ENCODE measurements around the gene SKIC8. TPM values are rescaled to one million over a fixed set of nuclear protein-coding genes. Genes with fewer than 3 reads are reported as not detected.
"Not testable (repeated sequence)": the region's sequence is repeated elsewhere in the genome, so short reads cannot be mapped to it uniquely, and the experiment has no call there.

Gene SKIC8
- total RNA-seq, 2 experiments from 2014 or later, result 40.5 to 48.1 TPM

DNA sequence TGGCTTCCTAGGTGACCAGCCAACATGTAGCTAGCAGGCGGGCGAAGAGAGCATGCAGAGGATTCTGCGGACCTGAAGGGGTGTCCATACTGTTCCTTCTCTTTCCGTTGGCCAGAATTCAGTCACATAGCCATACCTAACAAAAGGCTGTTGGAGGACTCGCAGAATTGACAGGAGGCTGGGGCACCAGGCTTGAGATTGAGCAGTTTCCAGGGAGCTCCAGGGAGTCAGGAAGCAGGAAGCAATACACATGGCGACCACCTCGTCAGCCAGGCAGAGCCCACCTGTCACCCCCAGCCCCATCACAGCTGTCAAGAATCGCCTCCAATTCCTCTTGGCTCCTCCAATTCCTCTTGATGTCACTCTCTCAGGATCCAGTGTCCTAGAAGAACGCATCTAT, 48.3 kb downstream of the SKIC8 start:
- ATAC-seq (no peak), DNase-seq (no peak)
- CTCF ChIA-PET, result interaction anchor here (1.8 to 2.2 kb wide), 2 partner anchors 9 to 10 kb away, joined by 4 to 6 read pairs; no protein-coding TSS in a partner anchor
- no peaks in the 10 kb centered on the region for H3K36me3 Mint-ChIP-seq
- H3K27me3 Mint-ChIP-seq, result peaks cover 3% of the 10 kb centered on the region
- no peaks in the 10 kb centered on the region for H3K4me1 Mint-ChIP-seq
- no peak overlapping the region for H3K27ac Mint-ChIP-seq
- H3K9me3 Mint-ChIP-seq (ENCODE audit: low read depth), result no peaks in the 10 kb centered on the region
- no peak overlapping the region for H3K4me3 Mint-ChIP-seq

DNA sequence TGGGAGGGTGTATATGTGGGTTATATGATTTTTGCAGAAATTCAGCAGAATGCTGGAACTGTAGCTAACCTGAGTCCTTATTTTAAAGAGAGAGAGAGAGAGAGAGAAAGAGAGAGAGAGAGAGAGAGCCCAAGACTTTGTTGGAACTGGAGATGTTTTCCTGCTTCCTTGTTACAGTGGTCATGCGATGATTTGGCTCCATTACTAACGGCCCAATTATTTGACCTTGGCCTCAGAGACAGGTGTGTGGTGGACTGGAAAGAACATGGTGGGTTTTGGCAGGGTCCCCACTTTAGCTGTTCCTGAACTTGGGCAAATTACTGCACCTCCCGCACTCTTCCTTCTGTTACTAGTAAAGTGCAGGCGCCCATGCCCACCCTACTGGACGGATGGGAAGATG, 50.3 kb downstream of the SKIC8 start:
- no peaks in the 10 kb centered on the region for H3K36me3 Mint-ChIP-seq
- DNase-seq, result no peak
- no peak overlapping the region for H3K27ac Mint-ChIP-seq
- H3K4me3 Mint-ChIP-seq, result no peak overlapping the region
- H3K4me1 Mint-ChIP-seq, result no peaks in the 10 kb centered on the region
- no peaks in the 10 kb centered on the region for H3K9me3 Mint-ChIP-seq (ENCODE audit: low read depth)
- CTCF ChIA-PET, result no interaction called here
- no peak for ATAC-seq
- H3K27me3 Mint-ChIP-seq, result peaks cover 3% of the 10 kb centered on the region

- Mint-ChIP-seq H3K4me3 (no peak overlapping the region), H3K9me3 (ENCODE audit: low read depth) (no peaks in the 10 kb centered on the region), H3K36me3 (no peaks in the 10 kb centered on the region), H3K27me3 (peaks cover 3% of the 10 kb centered on the region), H3K4me1 (no peaks in the 10 kb centered on the region), H3K27ac (no peak overlapping the region)
- ATAC-seq (no peak), DNase-seq (no peak)
- CTCF ChIA-PET, result no interaction called here
These were observed 51.5 kb downstream of the SKIC8 start for GRCh38 chr15:78247911-78248310.

DNA sequence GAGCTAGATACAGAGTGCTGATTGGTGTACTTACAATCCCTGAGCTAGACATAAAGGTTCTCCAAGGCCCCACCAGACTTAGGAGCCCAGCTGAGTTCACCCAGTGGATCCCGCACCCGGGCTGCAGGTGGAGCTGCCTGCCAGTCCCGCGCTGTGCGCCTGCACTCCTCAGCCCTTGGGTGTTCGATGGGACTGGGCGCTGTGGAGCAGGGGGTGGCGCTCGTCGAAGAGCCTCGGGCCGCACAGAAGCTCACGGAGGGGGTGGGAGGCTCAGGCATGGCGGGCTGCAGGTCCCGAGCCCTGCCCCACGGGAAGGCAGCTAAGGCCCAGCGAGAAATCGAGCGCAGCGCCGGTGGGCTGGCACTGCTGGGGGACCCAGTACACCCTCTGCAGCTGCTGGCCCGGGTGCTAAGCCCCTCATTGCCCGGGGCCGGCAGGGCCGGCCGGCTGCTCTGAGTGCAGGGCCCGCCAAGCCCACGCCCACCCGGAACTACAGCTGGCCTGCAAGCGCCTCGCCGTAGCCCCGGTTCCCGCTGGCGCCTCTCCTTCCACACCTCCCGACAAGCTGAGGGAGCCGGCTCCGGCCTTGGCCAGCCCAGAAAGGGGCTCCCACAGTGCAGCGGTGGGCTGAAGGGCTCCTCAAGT, 53.3 kb downstream of the SKIC8 start:
- H3K4me1 Mint-ChIP-seq; DNase-seq; ATAC-seq; H3K27ac Mint-ChIP-seq; H3K9me3 Mint-ChIP-seq (ENCODE audit: low read depth); H3K4me3 Mint-ChIP-seq; H3K36me3 Mint-ChIP-seq: not testable (repeated sequence)
- CTCF ChIA-PET, result interaction anchor here (0.8 to 7.9 kb wide), 3 partner anchors 51 to 138 kb away, joined by 3 to 66 read pairs (median 9); partner anchors contain the start of gene CIB2
- H3K27me3 Mint-ChIP-seq, result peaks cover 12% of the 10 kb centered on the region

- CTCF ChIA-PET, result interaction anchor here (1.0 to 7.9 kb wide), 3 partner anchors 51 to 132 kb away, joined by 4 to 66 read pairs (median 9); partner anchors contain the start of gene CIB2
- not testable (repeated sequence) for H3K27ac Mint-ChIP-seq; H3K4me1 Mint-ChIP-seq; DNase-seq; H3K9me3 Mint-ChIP-seq (ENCODE audit: low read depth); H3K36me3 Mint-ChIP-seq; H3K4me3 Mint-ChIP-seq; ATAC-seq
- H3K27me3 Mint-ChIP-seq, result peaks cover 12% of the 10 kb centered on the region
These were observed 54.0 kb downstream of the SKIC8 start for GRCh38 chr15:78245392-78245791.

DNA sequence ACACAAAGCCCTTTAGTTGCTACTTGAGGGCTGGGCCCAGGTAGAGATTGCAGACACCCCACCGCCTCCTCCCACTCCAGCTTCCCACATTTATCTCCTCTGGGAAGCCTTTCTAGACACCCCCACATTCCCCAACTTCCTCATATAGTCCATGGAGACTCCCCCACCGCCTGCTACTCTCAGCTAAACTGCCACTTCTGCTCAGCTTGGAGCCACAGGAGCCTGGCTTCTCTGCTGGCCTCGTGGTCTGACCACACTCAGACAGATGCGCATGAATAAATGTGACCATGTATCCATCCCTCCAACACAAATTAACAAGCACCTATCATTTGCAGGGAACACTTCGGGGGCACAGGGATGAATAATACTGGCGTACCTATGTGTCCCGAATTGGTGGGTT, 54.5 kb downstream of the SKIC8 start:
- no peak overlapping the region for H3K27ac Mint-ChIP-seq
- peaks cover 12% of the 10 kb centered on the region for H3K27me3 Mint-ChIP-seq
- H3K4me3 Mint-ChIP-seq, result no peak overlapping the region
- peaks cover 3% of the 10 kb centered on the region for H3K4me1 Mint-ChIP-seq
- H3K36me3 Mint-ChIP-seq, result no peaks in the 10 kb centered on the region
- no peaks in the 10 kb centered on the region for H3K9me3 Mint-ChIP-seq (ENCODE audit: low read depth)
- no peak for ATAC-seq
- no peak for DNase-seq
- CTCF ChIA-PET, result interaction anchor here (1.0 to 7.9 kb wide), 5 partner anchors 50 to 286 kb away, joined by 3 to 66 read pairs (median 4); partner anchors contain the start of gene CIB2

GRCh38 chr15:78244101-78244500, 55.3 kb downstream of the SKIC8 start:
- Mint-ChIP-seq H3K36me3 (no peaks in the 10 kb centered on the region), H3K27me3 (peaks cover 12% of the 10 kb centered on the region), H3K4me3 (no peak overlapping the region), H3K4me1 (peaks cover 3% of the 10 kb centered on the region), H3K9me3 (ENCODE audit: low read depth) (no peaks in the 10 kb centered on the region), H3K27ac (no peak overlapping the region)
- CTCF ChIA-PET, result interaction anchor here (1.1 to 7.9 kb wide), 4 partner anchors 49 to 285 kb away, joined by 3 to 66 read pairs (median 6); partner anchors contain the start of gene CIB2
- DNase-seq, result no peak
- no peak for ATAC-seq

DNA sequence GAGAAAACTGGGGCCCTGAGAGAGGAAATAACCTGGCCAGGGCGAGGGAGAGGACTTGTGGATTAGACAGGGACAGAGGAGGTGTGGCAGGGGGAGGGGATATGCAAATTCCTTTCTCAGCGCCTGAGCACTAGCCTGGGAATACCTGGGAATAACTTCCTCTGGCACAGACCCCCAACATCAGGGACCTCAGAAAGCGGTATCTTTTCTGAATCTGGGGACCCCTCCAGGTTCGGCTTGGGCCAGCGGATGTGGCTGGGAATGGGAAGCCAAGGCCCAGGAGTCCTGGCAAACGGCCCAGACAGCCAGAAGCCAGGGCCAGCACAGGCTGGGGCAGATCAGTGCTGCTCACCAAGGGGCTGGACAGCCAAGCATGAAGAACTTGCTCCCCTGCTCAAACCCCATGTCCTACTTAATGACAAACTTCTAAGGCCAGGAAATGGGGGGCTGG, 55.9 kb downstream of the SKIC8 start:
- H3K27me3 Mint-ChIP-seq, result peaks cover 13% of the 10 kb centered on the region
- ATAC-seq (no peak), DNase-seq (no peak)
- H3K36me3 Mint-ChIP-seq, result no peaks in the 10 kb centered on the region
- no peak overlapping the region for H3K27ac Mint-ChIP-seq
- H3K9me3 Mint-ChIP-seq (ENCODE audit: low read depth), result no peaks in the 10 kb centered on the region
- peaks cover 3% of the 10 kb centered on the region for H3K4me1 Mint-ChIP-seq
- no peak overlapping the region for H3K4me3 Mint-ChIP-seq
- CTCF ChIA-PET, result interaction anchor here (1.1 to 7.9 kb wide), 4 partner anchors 49 to 135 kb away, joined by 3 to 101 read pairs (median 38); partner anchors contain the start of gene CIB2

GRCh38 chr15:78243058-78243457, 56.4 kb downstream of the SKIC8 start:
- DNase-seq (no peak), ATAC-seq (no peak)
- CTCF ChIA-PET, result interaction anchor here (1.1 to 7.9 kb wide), 6 partner anchors 13 to 277 kb away, joined by 4 to 101 read pairs (median 39); partner anchors contain the start of gene CIB2
- no peak overlapping the region for H3K27ac Mint-ChIP-seq
- no peaks in the 10 kb centered on the region for H3K9me3 Mint-ChIP-seq (ENCODE audit: low read depth)
- peaks cover 3% of the 10 kb centered on the region for H3K4me1 Mint-ChIP-seq
- H3K27me3 Mint-ChIP-seq, result peaks cover 16% of the 10 kb centered on the region
- no peaks in the 10 kb centered on the region for H3K36me3 Mint-ChIP-seq
- H3K4me3 Mint-ChIP-seq, result no peak overlapping the region

- H3K9me3 Mint-ChIP-seq (ENCODE audit: low read depth), result no peaks in the 10 kb centered on the region
- DNase-seq (peak; percentile 59), ATAC-seq (peak; percentile 38)
- H3K4me1 Mint-ChIP-seq, result peaks cover 3% of the 10 kb centered on the region
- no peak overlapping the region for H3K4me3 Mint-ChIP-seq
- CTCF ChIA-PET, result interaction anchor here (0.7 to 7.9 kb wide), 20 partner anchors 9 to 284 kb away, joined by 3 to 101 read pairs (median 4); partner anchors contain the start of genes CIB2, DNAJA4 and SKIC8
- H3K27ac Mint-ChIP-seq, result no peak overlapping the region
- peaks cover 16% of the 10 kb centered on the region for H3K27me3 Mint-ChIP-seq
- H3K36me3 Mint-ChIP-seq, result no peaks in the 10 kb centered on the region
These were observed 57.3 kb downstream of the SKIC8 start for GRCh38 chr15:78242128-78242527.

- no peaks in the 10 kb centered on the region for H3K9me3 Mint-ChIP-seq (ENCODE audit: low read depth)
- H3K4me1 Mint-ChIP-seq, result peaks cover 3% of the 10 kb centered on the region
- DNase-seq (peak; percentile 90), ATAC-seq (peak; percentile 95)
- no peak overlapping the region for H3K27ac Mint-ChIP-seq
- CTCF ChIA-PET, result interaction anchor here (0.7 to 7.9 kb wide), 37 partner anchors 11 to 282 kb away, joined by 3 to 101 read pairs (median 5); partner anchors contain the start of genes CIB2 and DNAJA4
- H3K27me3 Mint-ChIP-seq, result peaks cover 16% of the 10 kb centered on the region
- H3K4me3 Mint-ChIP-seq, result no peak overlapping the region
- no peaks in the 10 kb centered on the region for H3K36me3 Mint-ChIP-seq
These were observed 58.4 kb downstream of the SKIC8 start for GRCh38 chr15:78241017-78241416.

DNA sequence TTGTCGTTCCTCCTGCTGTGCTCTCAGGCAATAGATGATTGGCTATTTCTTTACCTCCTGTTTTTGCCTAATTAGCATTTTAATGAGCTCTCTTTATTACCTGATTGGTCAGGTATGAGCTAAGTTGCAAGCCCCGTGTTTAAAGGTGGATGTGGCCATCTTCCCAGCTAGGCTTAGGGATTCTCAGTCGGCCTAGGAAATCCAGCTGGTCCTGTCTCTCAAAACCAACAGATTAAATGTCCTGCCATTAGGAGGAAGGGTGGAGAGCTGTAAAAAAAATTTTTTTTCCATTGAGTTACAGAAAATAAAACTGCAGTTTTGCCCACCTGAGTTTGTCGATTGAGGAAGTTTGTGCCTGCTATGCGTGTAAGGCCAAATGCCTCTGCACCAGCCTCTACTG, 59.6 kb downstream of the SKIC8 start:
- CTCF ChIA-PET, result interaction anchor here (0.9 to 7.9 kb wide), 20 partner anchors 14 to 330 kb away, joined by 3 to 101 read pairs (median 10); partner anchors contain the start of gene CIB2
- H3K27ac Mint-ChIP-seq, result no peak overlapping the region

GRCh38 chr15:78237146-78237545, 62.3 kb downstream of the SKIC8 start:
- H3K36me3 Mint-ChIP-seq, result no peaks in the 10 kb centered on the region
- no peak overlapping the region for H3K27ac Mint-ChIP-seq
- peaks cover 13% of the 10 kb centered on the region for H3K4me1 Mint-ChIP-seq
- no peak overlapping the region for H3K4me3 Mint-ChIP-seq
- ATAC-seq, result no peak
- H3K9me3 Mint-ChIP-seq (ENCODE audit: low read depth), result no peaks in the 10 kb centered on the region
- no peak for DNase-seq
- CTCF ChIA-PET, result interaction anchor here (1.5 to 1.6 kb wide), 2 partner anchors 41 to 101 kb away, joined by 4 to 7 read pairs; no protein-coding TSS in a partner anchor
- H3K27me3 Mint-ChIP-seq, result peaks cover 35% of the 10 kb centered on the region

More for the DNA sequence above, 59.6 kb downstream of the SKIC8 start:
- DNase-seq (no peak), ATAC-seq (no peak)
- Mint-ChIP-seq H3K4me3 (no peak overlapping the region), H3K4me1 (peaks cover 4% of the 10 kb centered on the region), H3K36me3 (no peaks in the 10 kb centered on the region), H3K27me3 (peaks cover 24% of the 10 kb centered on the region), H3K9me3 (ENCODE audit: low read depth) (no peaks in the 10 kb centered on the region)

Measured in activated CD8-positive, alpha-beta memory T cell treated with anti-CD3 and anti-CD28 coated beads, Interleukin-2, amount 10 ng/mL, durations not matched to agents 7 days and 5 days (primary cell).